ENCODE measurements around the gene GPR183.

DNA sequence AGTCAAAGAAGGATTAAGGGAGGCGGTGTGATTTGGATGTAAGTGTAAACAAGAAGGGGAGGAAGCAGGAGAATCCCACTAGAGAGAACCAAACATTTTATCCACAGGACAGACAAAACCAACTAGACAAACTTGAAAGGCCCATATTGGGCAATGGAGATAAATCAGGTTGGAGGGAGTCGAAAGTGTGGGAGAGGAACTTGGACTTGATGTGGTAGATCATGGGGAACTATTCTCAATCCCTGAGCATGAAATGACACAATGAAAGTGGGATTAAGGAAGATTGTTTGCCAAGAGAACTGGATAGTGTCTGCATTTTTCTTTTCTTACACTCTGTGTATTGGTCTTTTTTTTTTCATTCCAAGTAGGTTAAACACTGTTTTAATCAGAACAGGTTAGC is 17.9 kb downstream of the GPR183 start:
- TF ChIP-seq FOXM1 (IDR thresholded peaks at IDR 0.05; ENCODE audit: borderline replicate concordance, low read depth) = no peak
- no peak for TF ChIP-seq YY1 (IDR thresholded peaks at IDR 0.05; ENCODE audit: low read depth)
- no peak for TF ChIP-seq CEBPB (IDR thresholded peaks at IDR 0.05)
- TF ChIP-seq EP300 (IDR thresholded peaks at IDR 0.05; ENCODE audit: borderline replicate concordance) = no peak
- no peak for TF ChIP-seq NFIC (IDR thresholded peaks at IDR 0.05)
- TF ChIP-seq, protein P1, sequence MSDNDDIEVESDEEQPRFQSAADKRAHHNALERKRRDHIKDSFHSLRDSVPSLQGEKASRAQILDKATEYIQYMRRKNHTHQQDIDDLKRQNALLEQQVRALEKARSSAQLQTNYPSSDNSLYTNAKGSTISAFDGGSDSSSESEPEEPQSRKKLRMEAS (IDR thresholded peaks at IDR 0.05) = no peak
- no peak for TF ChIP-seq TAF1 (IDR thresholded peaks at IDR 0.05; ENCODE audit: low read depth)
- no peak for TF ChIP-seq TEAD4 (IDR thresholded peaks at IDR 0.05)
- TF ChIP-seq CREB1 (IDR thresholded peaks at IDR 0.05; ENCODE audit: low read depth) = no peak

Data from Ishikawa (cell line).